ENCODE data around the gene LRP10.

DNA sequence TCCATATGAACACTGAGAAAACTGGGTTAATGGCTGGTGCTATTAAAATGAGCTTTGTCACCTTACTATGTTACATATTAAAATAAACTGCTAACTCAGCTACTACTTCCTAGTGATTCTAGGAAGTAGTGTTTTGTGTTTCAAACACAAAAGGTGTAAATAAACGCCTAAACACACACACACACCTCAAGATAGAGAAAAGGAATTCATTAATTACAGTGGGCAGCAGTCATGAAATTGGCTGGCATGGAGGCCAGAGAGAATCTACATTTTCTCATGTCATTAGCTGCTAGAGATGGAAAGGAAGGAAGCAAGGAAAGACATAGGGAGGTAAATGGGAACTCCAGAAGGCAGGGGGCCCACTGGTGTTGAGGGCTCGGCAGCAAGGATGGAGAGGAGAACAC, 58.4 kb downstream of the LRP10 start:
- TF ChIP-seq GATA2 (IDR thresholded peaks at IDR 0.05; ENCODE audit: low read depth, low read length), result no peak
- TF ChIP-seq GATA3 (IDR thresholded peaks at IDR 0.05; ENCODE audit: low read depth, low read length), result no peak

Measured in SH-SY5Y (cell line).